ENCODE results near the gene NECTIN4. TPM values are rescaled to one million over a fixed set of nuclear protein-coding genes. Genes with fewer than 3 reads are reported as not detected.
"Not testable (repeated sequence)": the region's sequence is repeated elsewhere in the genome, so short reads cannot be mapped to it uniquely, and the experiment has no call there.

The NECTIN4 gene
- polyA plus RNA-seq, 1 experiment, result not detected

- no peak for DNase-seq (ENCODE audit: low read depth)
- ChIA-PET POLR2A (no interaction called here), CTCF (interaction anchor here (0.6 to 0.9 kb wide), 2 partner anchors 15 to 658 kb away, joined by 3 read pairs; no protein-coding TSS in a partner anchor)
- TF ChIP-seq CTCF (IDR thresholded peaks at IDR 0.05; ENCODE audit: insufficient read depth, low read depth, low read length), result no peak
- H3K36me3 ChIP-seq (ENCODE audit: control insufficient read depth, insufficient read depth, low read length), result peaks cover 4% of the 10 kb centered on the region; the same call in 1 of the 2 replicates
- no peak overlapping the region for H3K4me3 ChIP-seq (ENCODE audit: low read depth, low read length)
- no peaks in the 10 kb centered on the region for H3K27me3 ChIP-seq (ENCODE audit: control insufficient read depth, insufficient read depth, low read length)
Measured at GRCh38 chr1:161033751-161034150, 55.6 kb downstream of the NECTIN4 start.

- CTCF ChIA-PET, result interaction anchor here (0.8 to 2.6 kb wide), 4 partner anchors 9 to 65 kb away, joined by 3 to 13 read pairs (median 4); no protein-coding TSS in a partner anchor
- no peak for TF ChIP-seq CTCF (IDR thresholded peaks at IDR 0.05; ENCODE audit: insufficient read depth, low read depth, low read length)
- no peak for DNase-seq (ENCODE audit: low read depth)
- H3K36me3 ChIP-seq (ENCODE audit: control insufficient read depth, insufficient read depth, low read length), result no peaks in the 10 kb centered on the region
- H3K4me3 ChIP-seq (ENCODE audit: low read depth, low read length), result no peak overlapping the region
- POLR2A ChIA-PET, result no interaction called here
- H3K27me3 ChIP-seq (ENCODE audit: control insufficient read depth, insufficient read depth, low read length), result no peaks in the 10 kb centered on the region
Measured at GRCh38 chr1:161032409-161032808, 56.9 kb downstream of the NECTIN4 start.

GRCh38 chr1:161031874-161032273 is 57.5 kb downstream of the NECTIN4 start:
- ChIA-PET CTCF (interaction anchor here (0.8 to 2.6 kb wide), 4 partner anchors 8 to 65 kb away, joined by 3 to 13 read pairs (median 4); no protein-coding TSS in a partner anchor), POLR2A (no interaction called here)
- DNase-seq (ENCODE audit: low read depth), result no peak
- Histone ChIP-seq H3K4me3 (ENCODE audit: low read depth, low read length) (no peak overlapping the region), H3K36me3 (ENCODE audit: control insufficient read depth, insufficient read depth, low read length) (no peaks in the 10 kb centered on the region), H3K27me3 (ENCODE audit: control insufficient read depth, insufficient read depth, low read length) (no peaks in the 10 kb centered on the region)
- TF ChIP-seq CTCF (IDR thresholded peaks at IDR 0.05; ENCODE audit: insufficient read depth, low read depth, low read length), result no peak

- H3K27me3 ChIP-seq (ENCODE audit: control insufficient read depth, insufficient read depth, low read length); POLR2A ChIA-PET; H3K36me3 ChIP-seq (ENCODE audit: control insufficient read depth, insufficient read depth, low read length); DNase-seq (ENCODE audit: low read depth); CTCF ChIA-PET; H3K4me3 ChIP-seq (ENCODE audit: low read depth, low read length): not testable (repeated sequence)
Measured at GRCh38 chr1:161029466-161029865, 59.9 kb downstream of the NECTIN4 start.

GRCh38 chr1:161026954-161027353 is 62.4 kb downstream of the NECTIN4 start:
- H3K4me3 ChIP-seq (ENCODE audit: low read depth, low read length); H3K27me3 ChIP-seq (ENCODE audit: control insufficient read depth, insufficient read depth, low read length); POLR2A ChIA-PET; DNase-seq (ENCODE audit: low read depth); H3K36me3 ChIP-seq (ENCODE audit: control insufficient read depth, insufficient read depth, low read length): not testable (repeated sequence)
- CTCF ChIA-PET, result interaction anchor here (0.6 to 1.9 kb wide), 3 partner anchors 13 to 71 kb away, joined by 3 to 6 read pairs (median 3); partner anchors contain the start of gene KLHDC9

- H3K36me3 ChIP-seq (ENCODE audit: control insufficient read depth, insufficient read depth, low read length); CTCF ChIA-PET; H3K4me3 ChIP-seq (ENCODE audit: low read depth, low read length); POLR2A ChIA-PET; DNase-seq (ENCODE audit: low read depth): not testable (repeated sequence)
- peaks cover 21% of the 10 kb centered on the region for H3K27me3 ChIP-seq (ENCODE audit: control insufficient read depth, insufficient read depth, low read length)
Measured at GRCh38 chr1:161022432-161022831, 66.9 kb downstream of the NECTIN4 start.

- Histone ChIP-seq H3K36me3 (ENCODE audit: control insufficient read depth, insufficient read depth, low read length) (no peaks in the 10 kb centered on the region), H3K27me3 (ENCODE audit: control insufficient read depth, insufficient read depth, low read length) (peaks cover 21% of the 10 kb centered on the region), H3K4me3 (ENCODE audit: low read depth, low read length) (no peak overlapping the region)
- TF ChIP-seq CTCF (IDR thresholded peaks at IDR 0.05; ENCODE audit: insufficient read depth, low read depth, low read length), result no peak
- ChIA-PET CTCF (interaction anchor here (0.6 to 1.4 kb wide), 2 partner anchors 64 to 79 kb away, joined by 3 read pairs; no protein-coding TSS in a partner anchor), POLR2A (no interaction called here)
- no peak for DNase-seq (ENCODE audit: low read depth)
Measured at GRCh38 chr1:161021970-161022353, 67.4 kb downstream of the NECTIN4 start.
